Keratinocyte (primary cell): Measurements from ENCODE around the gene RBFOX1. TPM values are rescaled to one million over a fixed set of nuclear protein-coding genes. Genes with fewer than 3 reads are reported as not detected.

ENCODE experiments used
- DNase-seq: peaks from one replicate; pipeline ENCODE4 v3.0.0-alpha.2; 2011; ENCODE audit warnings: low read depth, missing footprints, low spot score
- FAIRE-seq: peaks from 2 replicates; lab custom pipeline; 2011; peaks lifted over from hg19 to GRCh38; lab: Jason Lieb, UNC
- H2AFZ ChIP-seq: 2 replicates; pipeline ENCODE4 v1.6.0; 2012; ENCODE audit warnings: low read length, control low read depth, inconsistent platforms; ENCODE audit not compliant: control insufficient read depth
- H3K27ac ChIP-seq: 2 replicates; pipeline ENCODE4 v1.5.1; 2011; ENCODE audit warnings: low read length; ENCODE audit not compliant: control insufficient read depth, insufficient read depth
- H3K27me3 ChIP-seq: 3 replicates; pipeline ENCODE4 v1.6.0; 2011; ENCODE audit warnings: low read length; ENCODE audit not compliant: control insufficient read depth, insufficient read depth; ENCODE audit errors: extremely low read depth
- H3K36me3 ChIP-seq, 2 experiments: 2 replicates in 1 of 2; 3 replicates in 1 of 2; pipeline ENCODE4 v1.5.1; 2011; ENCODE audit warnings: low read length in 2 of 2, mild to moderate bottlenecking in 1 of 2; ENCODE audit not compliant: control insufficient read depth in 2 of 2, insufficient read depth in 2 of 2; ENCODE audit errors: extremely low read depth in 1 of 2
- H3K4me1 ChIP-seq: 3 replicates; pipeline ENCODE4 v1.5.1; 2011; ENCODE audit warnings: low read length; ENCODE audit not compliant: control insufficient read depth, insufficient read depth; ENCODE audit errors: extremely low read depth
- H3K4me2 ChIP-seq: 3 replicates; pipeline ENCODE4 v1.6.0; 2011; ENCODE audit warnings: low read depth, low read length; ENCODE audit not compliant: control insufficient read depth, insufficient read depth; ENCODE audit errors: extremely low read depth
- H3K4me3 ChIP-seq, 3 experiments: fragments of 200-600 bp in 1 of 3; sonication (generic) in 1 of 3; 2 replicates in 2 of 3; 3 replicates in 1 of 3; pipeline ENCODE4 v1.5.1; 2011 to 2016; ENCODE audit warnings: low read length in 3 of 3, mild to moderate bottlenecking in 3 of 3, control low read depth in 2 of 3, inconsistent platforms in 1 of 3, low read depth in 1 of 3, mixed read lengths in 1 of 3, mixed run types in 1 of 3, moderate library complexity in 1 of 3; ENCODE audit not compliant: control insufficient read depth in 2 of 3, insufficient read depth in 2 of 3; ENCODE audit errors: extremely low read depth in 1 of 3
- H3K79me2 ChIP-seq: 2 replicates; pipeline ENCODE4 v1.6.0; 2012; ENCODE audit warnings: low read length; ENCODE audit not compliant: control insufficient read depth, insufficient read depth
- H3K9ac ChIP-seq: 3 replicates; pipeline ENCODE4 v1.6.0; 2011; ENCODE audit warnings: low read length; ENCODE audit not compliant: control insufficient read depth, insufficient read depth; ENCODE audit errors: extremely low read depth
- H3K9me1 ChIP-seq: 3 replicates; pipeline ENCODE4 v1.6.0; 2011; ENCODE audit warnings: low read length; ENCODE audit not compliant: control insufficient read depth, insufficient read depth; ENCODE audit errors: extremely low read depth
- H3K9me3 ChIP-seq: 2 replicates; pipeline ENCODE4 v1.5.1; 2012; ENCODE audit warnings: low read depth, low read length; ENCODE audit not compliant: control insufficient read depth
- H4K20me1 ChIP-seq: 3 replicates; pipeline ENCODE4 v1.6.0; 2011; ENCODE audit warnings: low read length; ENCODE audit not compliant: control insufficient read depth, insufficient read depth; ENCODE audit errors: extremely low read depth
- EZH2 ChIP-seq: IDR thresholded peaks from one replicate; pipeline ENCODE4 v1.6.1; 2012; ENCODE audit warnings: inconsistent platforms, mild to moderate bottlenecking, low read length, moderate library complexity
- dilution Hi-C: fragments of 300-500 bp; cut with MboI; formaldehyde crosslinking; loops from one replicate; pipeline ENCODE4 v1.7.0; 2020; ENCODE audit warnings: low sequenced_read_pairs; ENCODE audit not compliant: extremely low pct_ligation_motif_present
- polyA plus RNA-seq, 5 experiments: library from polyadenylated mRNA; depleted of rRNA in 3 of 5; stranded (reverse) in 3 of 5; stranded (forward) in 1 of 5; unstranded in 1 of 5; fragments of >200 nt; gene quantifications; 1 replicate in 1 of 5; 2 replicates in 3 of 5; 3 replicates in 1 of 5; pipeline versions ENCODE4 v1.2.1 to v1.2.3, GENCODE V29; 2011 to 2012; ENCODE audit warnings: missing spikeins in 2 of 5, low read depth in 1 of 5, low replicate concordance in 1 of 5
- TF ChIP-seq, protein P1 (sequence below), 3 experiments: IDR thresholded peaks in 1 of 3; conservative IDR thresholded peaks in 1 of 3; optimal IDR thresholded peaks in 1 of 3; 2 replicates in 2 of 3; 3 replicates in 1 of 3; pipeline versions ENCODE3 to v1.5.1; 2011; ENCODE audit warnings: low read length in 3 of 3, mild to moderate bottlenecking in 3 of 3, moderate library complexity in 2 of 3, control low read depth in 1 of 3, inconsistent platforms in 1 of 3; ENCODE audit not compliant: insufficient read depth in 2 of 3; ENCODE audit errors: extremely low read depth in 1 of 3

RBFOX1 gene
- polyA plus RNA-seq, 1 donor (not counting 4 experiments of a cell fraction or from before 2014, with no cell fraction given), result not detected

DNA sequence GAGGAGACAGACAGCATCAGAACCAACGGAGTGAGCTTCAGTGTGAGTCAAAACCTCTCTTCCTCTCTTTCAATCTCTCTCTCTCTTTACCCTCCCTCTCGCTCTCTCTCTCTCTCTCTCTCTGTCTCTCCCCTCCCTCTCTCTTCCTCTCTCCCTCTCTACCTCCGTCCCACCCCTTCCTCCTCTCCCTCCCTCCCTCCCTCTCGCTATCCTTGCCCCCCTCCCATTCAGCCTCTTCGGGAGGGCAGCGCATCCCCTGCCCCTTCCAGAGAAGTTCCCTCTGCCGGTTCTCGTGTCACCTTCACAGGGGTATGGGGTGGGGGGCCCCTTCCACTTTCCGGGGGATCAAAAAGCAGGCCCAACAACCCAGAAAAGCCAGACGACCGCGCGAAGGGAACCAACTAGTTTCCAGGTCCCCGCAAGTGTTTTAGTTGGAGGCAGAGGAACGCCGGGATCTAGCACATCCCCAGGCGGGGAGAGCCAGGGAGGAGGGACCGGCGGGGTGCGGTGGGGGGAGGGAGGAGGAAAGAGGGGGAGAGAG is 28.9 kb upstream of the RBFOX1 start:
- no peak overlapping the region for H2AFZ ChIP-seq
- no peak for FAIRE-seq
- dilution Hi-C loops, result no loop called here
- no peak overlapping the region for H3K9ac ChIP-seq
- DNase-seq, result no peak
- H3K27ac ChIP-seq, result no peak overlapping the region
- TF ChIP-seq, protein P1, sequence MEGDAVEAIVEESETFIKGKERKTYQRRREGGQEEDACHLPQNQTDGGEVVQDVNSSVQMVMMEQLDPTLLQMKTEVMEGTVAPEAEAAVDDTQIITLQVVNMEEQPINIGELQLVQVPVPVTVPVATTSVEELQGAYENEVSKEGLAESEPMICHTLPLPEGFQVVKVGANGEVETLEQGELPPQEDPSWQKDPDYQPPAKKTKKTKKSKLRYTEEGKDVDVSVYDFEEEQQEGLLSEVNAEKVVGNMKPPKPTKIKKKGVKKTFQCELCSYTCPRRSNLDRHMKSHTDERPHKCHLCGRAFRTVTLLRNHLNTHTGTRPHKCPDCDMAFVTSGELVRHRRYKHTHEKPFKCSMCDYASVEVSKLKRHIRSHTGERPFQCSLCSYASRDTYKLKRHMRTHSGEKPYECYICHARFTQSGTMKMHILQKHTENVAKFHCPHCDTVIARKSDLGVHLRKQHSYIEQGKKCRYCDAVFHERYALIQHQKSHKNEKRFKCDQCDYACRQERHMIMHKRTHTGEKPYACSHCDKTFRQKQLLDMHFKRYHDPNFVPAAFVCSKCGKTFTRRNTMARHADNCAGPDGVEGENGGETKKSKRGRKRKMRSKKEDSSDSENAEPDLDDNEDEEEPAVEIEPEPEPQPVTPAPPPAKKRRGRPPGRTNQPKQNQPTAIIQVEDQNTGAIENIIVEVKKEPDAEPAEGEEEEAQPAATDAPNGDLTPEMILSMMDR (optimal IDR thresholded peaks at IDR 0.05 in 1 of 3, IDR thresholded peaks at IDR 0.05 in 1 of 3, conservative IDR thresholded peaks at IDR 0.05 in 1 of 3; ENCODE audit: extremely low read depth in 1 of 3, insufficient read depth in 2 of 3, low read length in 3 of 3), result no peak
- no peak for TF ChIP-seq EZH2
- no peaks in the 10 kb centered on the region for H3K9me3 ChIP-seq
- H3K9me1 ChIP-seq, result no peaks in the 10 kb centered on the region
- H3K4me2 ChIP-seq, result no peak overlapping the region
- no peaks in the 10 kb centered on the region for H4K20me1 ChIP-seq
- H3K4me3 ChIP-seq, result no peak overlapping the region
- H3K36me3 ChIP-seq, result no peaks in the 10 kb centered on the region
- peaks cover 16% of the 10 kb centered on the region for H3K27me3 ChIP-seq
- no peaks in the 10 kb centered on the region for H3K4me1 ChIP-seq
- no peaks in the 10 kb centered on the region for H3K79me2 ChIP-seq

DNA sequence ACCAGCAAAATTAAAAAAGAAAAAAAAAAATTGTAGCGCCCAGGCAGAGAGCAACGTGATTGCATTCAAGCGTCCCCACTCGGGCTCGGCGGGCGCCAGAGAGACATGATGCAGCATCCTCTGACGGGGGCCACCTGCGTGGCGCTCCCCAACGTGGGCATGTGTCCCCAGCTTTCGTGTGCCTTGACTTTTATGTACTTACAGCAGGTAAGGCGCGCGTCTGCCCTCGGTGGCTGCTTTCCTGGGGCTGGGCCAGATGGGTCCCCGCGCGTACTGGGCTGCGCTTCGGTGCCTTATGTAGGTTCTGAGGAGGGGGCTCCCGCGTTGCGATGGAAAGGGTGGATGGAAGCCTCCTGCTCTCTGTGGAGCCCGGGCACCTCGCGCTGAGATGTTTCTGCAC is 28.4 kb upstream of the RBFOX1 start:
- H3K79me2 ChIP-seq, result no peaks in the 10 kb centered on the region
- no peak overlapping the region for H2AFZ ChIP-seq
- H3K4me3 ChIP-seq, result no peak overlapping the region
- H3K36me3 ChIP-seq, result no peaks in the 10 kb centered on the region
- DNase-seq (no peak), FAIRE-seq (no peak)
- H4K20me1 ChIP-seq, result no peaks in the 10 kb centered on the region
- no peak for TF ChIP-seq EZH2
- TF ChIP-seq, protein P1 (optimal IDR thresholded peaks at IDR 0.05 in 1 of 3, IDR thresholded peaks at IDR 0.05 in 1 of 3, conservative IDR thresholded peaks at IDR 0.05 in 1 of 3; ENCODE audit: extremely low read depth in 1 of 3, insufficient read depth in 2 of 3, low read length in 3 of 3), result no peak
- no peak overlapping the region for H3K27ac ChIP-seq
- no peaks in the 10 kb centered on the region for H3K9me3 ChIP-seq
- peaks cover 16% of the 10 kb centered on the region for H3K27me3 ChIP-seq
- H3K9me1 ChIP-seq, result no peaks in the 10 kb centered on the region
- no peak overlapping the region for H3K9ac ChIP-seq
- H3K4me1 ChIP-seq, result no peaks in the 10 kb centered on the region
- no peak overlapping the region for H3K4me2 ChIP-seq
- dilution Hi-C loops, result no loop called here
